ENCODE measurements around the gene EFEMP2.
"Not testable (repeated sequence)": the region's sequence is repeated elsewhere in the genome, so short reads cannot be mapped to it uniquely, and the experiment has no call there.

The EFEMP2 gene

DNA sequence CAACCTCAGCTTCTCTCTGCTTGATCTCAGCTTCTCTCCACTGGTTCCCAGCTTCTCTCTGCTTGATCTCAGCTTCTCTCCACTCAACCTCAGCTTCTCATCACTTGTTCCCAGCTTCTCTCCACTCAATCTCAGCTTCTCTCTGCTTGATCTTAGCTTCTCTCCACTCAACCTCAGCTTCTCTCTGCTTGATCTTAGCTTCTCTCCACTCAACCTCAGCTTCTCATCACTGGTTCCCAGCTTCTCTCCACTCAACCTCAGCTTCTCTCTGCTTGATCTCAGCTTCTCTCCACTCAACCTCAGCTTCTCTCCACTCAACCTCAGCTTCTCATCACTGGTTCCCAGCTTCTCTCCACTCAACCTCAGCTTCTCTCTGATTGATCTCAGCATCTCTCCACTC is 40.4 kb downstream of the EFEMP2 start:
- H3K27ac Mint-ChIP-seq, result peak overlapping the region; percentile 39
- H3K4me1 Mint-ChIP-seq (ENCODE audit: low read depth), result peaks cover 34% of the 10 kb centered on the region
- not testable (repeated sequence) for H3K9me3 Mint-ChIP-seq; DNase-seq; H3K36me3 Mint-ChIP-seq (ENCODE audit: low read depth); H3K27me3 Mint-ChIP-seq; H3K4me3 Mint-ChIP-seq

DNA sequence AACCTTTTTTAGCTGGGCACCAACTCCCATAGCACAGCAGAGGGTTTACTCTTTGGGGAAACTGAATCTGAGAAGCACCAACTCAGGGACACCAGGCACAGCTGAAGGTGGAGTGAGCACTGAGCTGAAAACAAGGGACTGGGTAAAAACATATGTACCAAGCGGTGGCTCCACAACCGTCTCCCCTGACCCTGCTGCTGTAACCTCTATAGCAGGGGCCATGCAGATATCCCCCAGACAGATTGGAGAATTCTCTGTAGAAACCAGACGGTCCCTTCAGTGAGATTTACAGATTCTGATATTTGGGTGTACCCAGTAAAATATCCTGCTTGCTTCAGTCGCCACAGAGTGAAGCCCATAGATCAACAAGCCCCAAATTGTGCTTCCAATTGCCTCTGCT is 43.1 kb downstream of the EFEMP2 start:
- Mint-ChIP-seq H3K27ac (no peak overlapping the region), H3K4me3 (no peak overlapping the region), H3K4me1 (ENCODE audit: low read depth) (peaks cover 34% of the 10 kb centered on the region), H3K9me3 (no peaks in the 10 kb centered on the region), H3K27me3 (no peaks in the 10 kb centered on the region), H3K36me3 (ENCODE audit: low read depth) (no peaks in the 10 kb centered on the region)
- DNase-seq, result no peak

DNA sequence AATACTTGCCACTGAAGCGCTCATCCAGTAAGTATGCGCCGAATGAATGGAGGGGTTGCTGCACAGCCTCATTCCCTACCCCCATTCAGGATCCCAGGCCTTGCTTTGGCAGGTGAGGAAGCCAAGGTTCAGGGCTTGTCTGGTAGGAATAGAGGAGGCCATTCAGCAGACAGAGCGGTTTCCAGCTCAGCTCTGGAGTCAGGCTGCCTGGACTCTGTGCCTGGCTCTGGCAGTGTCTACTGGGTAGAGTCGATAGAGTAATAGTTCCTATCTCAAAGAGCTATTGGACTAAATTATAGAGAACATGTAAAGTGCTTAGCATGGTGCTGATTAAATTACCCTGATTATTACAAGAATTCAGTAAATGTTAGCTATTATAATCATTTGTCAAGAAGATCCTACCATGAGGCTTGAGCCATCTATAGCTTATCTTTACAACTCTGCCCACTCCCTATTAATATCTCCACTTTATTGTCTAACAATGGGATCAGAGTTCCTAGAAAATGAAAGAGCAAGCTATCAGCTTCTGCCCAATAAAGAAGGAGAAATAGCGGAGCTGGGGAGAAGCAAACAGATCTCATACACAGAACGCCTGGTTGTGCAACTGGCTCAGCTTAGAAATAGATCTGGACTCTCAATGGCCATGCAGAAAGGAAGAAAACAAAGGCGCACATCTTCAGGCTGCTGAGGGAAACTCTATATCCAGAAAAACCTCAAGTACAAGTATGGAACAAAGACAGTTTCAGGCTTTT is 45.4 kb downstream of the EFEMP2 start:
- Mint-ChIP-seq H3K9me3 (no peaks in the 10 kb centered on the region), H3K4me1 (ENCODE audit: low read depth) (peaks cover 23% of the 10 kb centered on the region), H3K4me3 (no peak overlapping the region), H3K36me3 (ENCODE audit: low read depth) (no peaks in the 10 kb centered on the region), H3K27ac (peak overlapping the region; percentile 48), H3K27me3 (no peaks in the 10 kb centered on the region)
- no peak for DNase-seq

DNA sequence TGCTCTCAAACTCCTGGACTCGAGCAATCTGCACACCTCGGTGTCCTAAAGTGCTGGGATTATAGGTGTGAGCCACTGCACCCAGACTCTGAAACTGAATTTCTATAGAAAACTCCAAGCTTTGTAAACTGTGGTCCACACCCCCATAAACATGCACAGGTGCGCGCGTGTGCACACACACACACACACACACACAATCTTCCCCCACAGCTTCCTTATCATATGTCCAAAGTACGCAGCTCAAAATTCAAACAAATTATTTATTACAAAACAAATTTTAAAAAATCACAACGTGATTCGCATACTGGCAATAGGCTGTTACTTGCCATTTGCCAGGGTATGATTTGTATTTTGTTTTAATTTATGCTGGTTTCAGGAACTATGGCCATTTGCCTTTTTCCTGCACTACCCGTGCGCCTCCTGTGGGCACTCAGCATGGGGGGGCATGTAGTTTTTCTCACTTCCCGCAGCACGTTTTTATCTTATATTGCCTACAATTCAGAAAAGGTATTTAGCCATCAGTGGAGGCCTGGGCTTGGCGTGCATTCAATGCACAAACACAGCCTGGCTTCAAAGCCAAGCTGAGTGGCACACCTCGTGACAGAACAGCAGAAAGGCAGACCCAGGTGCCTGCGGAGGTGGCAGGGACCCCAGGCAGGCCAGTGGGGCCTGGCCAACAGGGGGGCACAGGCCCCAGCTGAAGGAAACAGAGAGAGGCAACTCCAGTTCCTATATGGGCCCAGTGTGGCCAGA is 49.6 kb downstream of the EFEMP2 start:
- Mint-ChIP-seq H3K27ac (no peak overlapping the region), H3K4me1 (ENCODE audit: low read depth) (peaks cover 12% of the 10 kb centered on the region), H3K4me3 (no peak overlapping the region), H3K36me3 (ENCODE audit: low read depth) (no peaks in the 10 kb centered on the region), H3K9me3 (no peaks in the 10 kb centered on the region), H3K27me3 (no peaks in the 10 kb centered on the region)
- no peak for DNase-seq

DNA sequence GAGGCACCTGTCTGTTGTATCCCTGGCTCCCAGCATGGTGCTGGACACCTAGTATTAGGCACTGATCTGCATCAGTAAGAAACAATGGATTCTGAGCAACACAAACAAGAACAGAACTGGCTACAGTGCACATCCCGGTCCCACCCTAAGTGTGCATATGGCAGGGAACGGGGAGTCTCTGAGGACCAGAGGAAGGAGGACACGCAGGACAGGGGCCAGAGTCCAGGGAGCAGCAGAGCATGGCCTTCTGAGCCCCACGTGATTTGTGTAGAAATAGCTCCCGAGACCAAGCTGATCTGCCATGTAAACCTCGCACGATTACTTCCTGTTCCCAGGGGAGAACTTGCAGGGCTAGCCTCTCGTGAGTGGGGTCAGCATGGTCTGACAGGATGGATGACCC is 51.5 kb downstream of the EFEMP2 start:
- no peaks in the 10 kb centered on the region for H3K9me3 Mint-ChIP-seq
- H3K27ac Mint-ChIP-seq, result no peak overlapping the region
- no peaks in the 10 kb centered on the region for H3K36me3 Mint-ChIP-seq (ENCODE audit: low read depth)
- H3K4me1 Mint-ChIP-seq (ENCODE audit: low read depth), result peaks cover 20% of the 10 kb centered on the region
- DNase-seq, result no peak
- no peak overlapping the region for H3K4me3 Mint-ChIP-seq
- H3K27me3 Mint-ChIP-seq, result no peaks in the 10 kb centered on the region

DNA sequence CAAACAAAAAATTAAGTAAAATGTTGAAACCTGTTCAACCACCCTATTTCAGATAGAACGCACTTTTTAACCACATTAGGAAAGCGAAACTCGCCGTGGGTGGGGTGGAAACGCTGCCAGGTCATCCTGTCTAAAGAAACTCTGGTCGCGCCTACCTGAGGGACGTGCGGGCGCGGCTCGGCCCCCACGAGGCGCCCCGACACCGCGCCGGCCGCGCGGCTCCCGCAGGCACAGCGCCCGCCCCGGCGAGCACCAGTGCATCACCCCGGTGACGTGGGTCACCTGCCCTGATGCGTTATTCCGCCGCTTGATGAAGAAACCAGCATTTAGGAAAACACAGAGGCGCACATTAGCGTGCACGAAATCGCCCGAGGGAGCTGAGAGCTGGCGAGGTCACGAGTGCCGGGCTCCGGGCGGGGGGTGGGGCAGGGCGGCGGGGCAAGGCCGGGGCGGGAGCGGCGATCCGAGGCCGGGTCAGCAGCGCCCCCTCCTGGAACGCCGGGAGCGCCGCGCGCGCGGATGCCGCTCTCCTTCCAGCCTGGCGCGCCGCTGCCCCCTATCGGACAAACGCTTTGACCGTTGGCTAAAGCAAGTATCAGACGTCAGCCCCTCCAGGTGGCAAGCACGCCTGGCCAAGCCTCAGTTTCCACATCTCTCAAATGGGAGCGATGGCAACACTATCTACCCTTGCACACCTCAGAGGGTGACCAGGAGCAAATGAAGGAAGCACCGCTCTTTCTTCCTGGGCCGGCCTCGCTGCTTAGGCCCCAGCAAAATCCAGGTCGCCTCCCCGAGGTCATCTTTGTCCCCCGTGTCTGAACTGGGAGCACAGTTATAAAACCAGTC is 54.5 kb downstream of the EFEMP2 start:
- H3K4me3 Mint-ChIP-seq, result peak overlapping the region; percentile 72
- H3K27me3 Mint-ChIP-seq, result no peaks in the 10 kb centered on the region
- peak; percentile 96 for DNase-seq
- peak overlapping the region; percentile 80 for H3K27ac Mint-ChIP-seq
- peaks cover 20% of the 10 kb centered on the region for H3K4me1 Mint-ChIP-seq (ENCODE audit: low read depth)
- H3K36me3 Mint-ChIP-seq (ENCODE audit: low read depth), result no peaks in the 10 kb centered on the region
- H3K9me3 Mint-ChIP-seq, result no peaks in the 10 kb centered on the region

DNA sequence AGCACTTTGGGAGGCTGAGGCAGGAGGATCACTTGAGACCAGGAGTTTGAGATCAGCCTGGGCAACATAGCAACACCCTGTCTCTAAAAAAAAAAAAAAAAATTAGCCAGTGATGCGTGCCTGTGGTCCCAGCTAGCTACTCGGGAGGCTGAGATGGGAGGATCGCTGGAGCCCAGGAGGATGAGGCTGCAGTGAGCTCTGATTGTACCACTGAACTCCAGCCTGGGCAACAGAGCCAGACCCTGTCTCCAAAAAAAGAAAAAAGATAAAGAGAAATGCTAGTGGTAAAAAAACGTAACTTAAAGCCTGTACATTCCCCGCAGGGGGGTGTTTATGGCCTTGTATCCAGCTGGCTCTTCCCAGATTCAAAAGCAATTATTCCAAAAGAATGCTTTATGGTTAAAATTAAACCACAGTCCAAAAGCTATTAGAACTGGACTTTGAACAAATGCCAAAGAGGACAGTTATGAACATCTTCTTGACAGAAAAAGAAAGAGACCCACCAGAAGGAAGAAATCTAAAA is 55.2 kb downstream of the EFEMP2 start:
- peaks cover 20% of the 10 kb centered on the region for H3K4me1 Mint-ChIP-seq (ENCODE audit: low read depth)

DNA sequence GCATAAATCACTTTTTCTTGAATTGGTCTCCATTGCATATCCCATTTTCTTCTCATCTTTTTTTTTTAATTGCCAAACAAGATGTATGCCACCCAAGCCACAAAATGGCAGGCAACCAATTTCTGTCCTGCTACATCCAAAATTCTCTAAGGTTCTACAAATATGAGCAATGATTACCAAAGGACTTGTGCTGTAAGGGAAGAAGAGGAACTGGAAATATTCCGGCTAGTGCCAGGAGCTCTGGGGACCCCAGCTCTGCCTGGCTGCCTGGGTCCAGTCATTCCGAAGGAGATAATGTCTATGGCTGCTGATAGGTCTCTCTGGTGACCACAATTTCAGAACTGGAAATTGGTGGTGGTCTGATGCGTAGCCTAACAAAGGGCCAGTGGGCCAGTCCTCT is 55.9 kb downstream of the EFEMP2 start:
- Mint-ChIP-seq H3K9me3 (no peaks in the 10 kb centered on the region), H3K27ac (no peak overlapping the region), H3K36me3 (ENCODE audit: low read depth) (no peaks in the 10 kb centered on the region), H3K4me3 (peak overlapping the region; percentile 72), H3K27me3 (no peaks in the 10 kb centered on the region), H3K4me1 (ENCODE audit: low read depth) (peaks cover 20% of the 10 kb centered on the region)
- no peak for DNase-seq

More for the DNA sequence above, 55.2 kb downstream of the EFEMP2 start:
- Mint-ChIP-seq H3K36me3 (ENCODE audit: low read depth) (no peaks in the 10 kb centered on the region), H3K9me3 (no peaks in the 10 kb centered on the region), H3K4me3 (peak overlapping the region; percentile 72), H3K27ac (peak overlapping the region; percentile 80), H3K27me3 (no peaks in the 10 kb centered on the region)
- no peak for DNase-seq
